ENCODE results near the gene TMC1.

GRCh38 chr9:72701510-72701909 is 180.1 kb downstream of the TMC1 start:
- TF ChIP-seq CTCF (conservative IDR thresholded peaks at IDR 0.05): no peak
- TF ChIP-seq EZH2 (IDR thresholded peaks at IDR 0.05; ENCODE audit: low read depth): no peak

All from PC-9 (cell line).